Mononuclear cell (primary cell): ENCODE measurements around the gene FOXB2. TPM values are rescaled to one million over a fixed set of nuclear protein-coding genes. Genes with fewer than 3 reads are reported as not detected.
"Not testable (repeated sequence)": the region's sequence is repeated elsewhere in the genome, so short reads cannot be mapped to it uniquely, and the experiment has no call there.

Experiments used
- H3K27me3 ChIP-seq: 2 replicates; pipeline ENCODE4 v1.6.0; 2011; ENCODE audit warnings: low read length, control low read depth; ENCODE audit not compliant: insufficient read depth
- H3K4me1 ChIP-seq: 2 replicates; pipeline ENCODE4 v1.5.1; 2011; ENCODE audit warnings: mild to moderate bottlenecking, low read length, control low read depth; ENCODE audit not compliant: insufficient read depth
- H3K4me3 ChIP-seq: 2 replicates; pipeline ENCODE4 v1.5.1; 2011; ENCODE audit warnings: mild to moderate bottlenecking, low read length, moderate library complexity
- H3K9me3 ChIP-seq: 2 replicates; pipeline ENCODE4 v1.5.1; 2011; ENCODE audit warnings: low read depth, mild to moderate bottlenecking, control low read depth, low read length
- total RNA-seq: library from RNA; depleted of rRNA; stranded (reverse); fragments of >200 nt; gene quantifications from one replicate; pipeline ENCODE4 v1.2.3, GENCODE V29; 2012

FOXB2 gene
- not detected for total RNA-seq

GRCh38 chr9:77019236-77019925 is at the start of gene FOXB2:
FOXB2 (plus strand) TSS chr9:77019655; CDS start chr9:77019655, 0 bp downstream.
- Histone ChIP-seq H3K27me3 (peaks cover 92% of the 10 kb centered on the region), H3K9me3 (no peaks in the 10 kb centered on the region), H3K4me1 (peaks cover 13% of the 10 kb centered on the region), H3K4me3 (no peak within 1 kb of the TSS)

- no peaks in the 10 kb centered on the region for H3K9me3 ChIP-seq
- no peak overlapping the region for H3K4me3 ChIP-seq
- H3K4me1 ChIP-seq, result no peaks in the 10 kb centered on the region
- no peaks in the 10 kb centered on the region for H3K27me3 ChIP-seq
Measured at GRCh38 chr9:76969716-76970115, 49.7 kb upstream of the FOXB2 start.

- not testable (repeated sequence) for H3K4me1 ChIP-seq, H3K4me3 ChIP-seq, H3K9me3 ChIP-seq, H3K27me3 ChIP-seq
Measured at GRCh38 chr9:76978831-76979230, 40.6 kb upstream of the FOXB2 start.

- Histone ChIP-seq H3K9me3 (no peaks in the 10 kb centered on the region), H3K4me3 (no peak overlapping the region), H3K4me1 (no peaks in the 10 kb centered on the region), H3K27me3 (peaks cover 7% of the 10 kb centered on the region)
Measured at GRCh38 chr9:76980566-76980965, 38.9 kb upstream of the FOXB2 start.

GRCh38 chr9:76984486-76984885 is 35.0 kb upstream of the FOXB2 start:
- Histone ChIP-seq H3K9me3 (no peaks in the 10 kb centered on the region), H3K27me3 (peaks cover 7% of the 10 kb centered on the region), H3K4me3 (no peak overlapping the region), H3K4me1 (no peaks in the 10 kb centered on the region)

GRCh38 chr9:76985581-76985980 is 33.9 kb upstream of the FOXB2 start:
- no peaks in the 10 kb centered on the region for H3K4me1 ChIP-seq
- H3K4me3 ChIP-seq, result no peak overlapping the region
- H3K9me3 ChIP-seq, result no peaks in the 10 kb centered on the region
- H3K27me3 ChIP-seq, result peaks cover 7% of the 10 kb centered on the region

GRCh38 chr9:76987594-76988200 is 31.8 kb upstream of the FOXB2 start:
- H3K4me3 ChIP-seq, result no peak overlapping the region
- H3K27me3 ChIP-seq, result peaks cover 2% of the 10 kb centered on the region
- H3K9me3 ChIP-seq, result no peaks in the 10 kb centered on the region
- H3K4me1 ChIP-seq, result no peaks in the 10 kb centered on the region

GRCh38 chr9:76988941-76989340 is 30.5 kb upstream of the FOXB2 start:
- H3K4me1 ChIP-seq, result no peaks in the 10 kb centered on the region
- no peak overlapping the region for H3K4me3 ChIP-seq
- H3K27me3 ChIP-seq, result no peaks in the 10 kb centered on the region
- no peaks in the 10 kb centered on the region for H3K9me3 ChIP-seq

- no peaks in the 10 kb centered on the region for H3K27me3 ChIP-seq
- no peak overlapping the region for H3K4me3 ChIP-seq
- H3K9me3 ChIP-seq, result no peaks in the 10 kb centered on the region
- no peaks in the 10 kb centered on the region for H3K4me1 ChIP-seq
Measured at GRCh38 chr9:76989501-76989900, 30.0 kb upstream of the FOXB2 start.

- H3K9me3 ChIP-seq, result no peaks in the 10 kb centered on the region
- no peaks in the 10 kb centered on the region for H3K4me1 ChIP-seq
- H3K27me3 ChIP-seq, result no peaks in the 10 kb centered on the region
- no peak overlapping the region for H3K4me3 ChIP-seq
Measured at GRCh38 chr9:76996700-76997099, 22.8 kb upstream of the FOXB2 start.

GRCh38 chr9:76999261-76999660 is 20.2 kb upstream of the FOXB2 start:
- H3K4me3 ChIP-seq, result no peak overlapping the region
- no peaks in the 10 kb centered on the region for H3K27me3 ChIP-seq
- no peaks in the 10 kb centered on the region for H3K9me3 ChIP-seq
- no peaks in the 10 kb centered on the region for H3K4me1 ChIP-seq

GRCh38 chr9:77000330-77000729 is 19.1 kb upstream of the FOXB2 start:
- no peaks in the 10 kb centered on the region for H3K4me1 ChIP-seq
- H3K4me3 ChIP-seq, result no peak overlapping the region
- H3K9me3 ChIP-seq, result no peaks in the 10 kb centered on the region
- H3K27me3 ChIP-seq, result no peaks in the 10 kb centered on the region

- H3K4me1 ChIP-seq, result no peaks in the 10 kb centered on the region
- peaks cover 7% of the 10 kb centered on the region for H3K27me3 ChIP-seq
- H3K9me3 ChIP-seq, result no peaks in the 10 kb centered on the region
- no peak overlapping the region for H3K4me3 ChIP-seq
Measured at GRCh38 chr9:77003366-77003765, 16.1 kb upstream of the FOXB2 start.

GRCh38 chr9:77005216-77005615 is 14.2 kb upstream of the FOXB2 start:
- H3K4me1 ChIP-seq, result no peaks in the 10 kb centered on the region
- H3K27me3 ChIP-seq, result peaks cover 15% of the 10 kb centered on the region
- no peaks in the 10 kb centered on the region for H3K9me3 ChIP-seq
- no peak overlapping the region for H3K4me3 ChIP-seq

GRCh38 chr9:77010527-77010926 is 8.9 kb upstream of the FOXB2 start:
- H3K27me3 ChIP-seq, result peaks cover 66% of the 10 kb centered on the region

More at GRCh38 chr9:77010527-77010926, 8.9 kb upstream of the FOXB2 start:
- Histone ChIP-seq H3K4me3 (no peak overlapping the region), H3K4me1 (peaks cover 8% of the 10 kb centered on the region), H3K9me3 (no peaks in the 10 kb centered on the region)
